CD4-positive, alpha-beta memory T cell (primary cell): ENCODE measurements around the gene FNDC3B. TPM values are rescaled to one million over a fixed set of nuclear protein-coding genes. Genes with fewer than 3 reads are reported as not detected.

Source experiments
- CTCF ChIA-PET: fragments of 350-600 bp; sonication (Branson Sonifier 250); formaldehyde crosslinking; loops from one replicate; lab custom pipeline; 2021; ENCODE audit warnings: inconsistent platforms; ENCODE audit not compliant: partially characterized antibody; lab: Charles Lee
- POLR2A ChIA-PET: fragments of 350-600 bp; sonication (Branson Sonifier 250); formaldehyde crosslinking; loops from one replicate; lab custom pipeline; 2021; ENCODE audit not compliant: partially characterized antibody; lab: Charles Lee
- DNase-seq, 5 donors: peaks; one replicate each; pipeline versions ENCODE4 v3.0.0 to v3.0.0-alpha.2; 2020 to 2022; ENCODE audit warnings: mixed read lengths in 1 of 5
- H3K27ac ChIP-seq: one replicate; pipeline ENCODE4 v1.7.0; 2013; ENCODE audit warnings: low read depth, low read length
- H3K27me3 ChIP-seq: 2 replicates; pipeline ENCODE4 v1.7.0; 2013; ENCODE audit warnings: mild to moderate bottlenecking, low read length, moderate library complexity; ENCODE audit not compliant: insufficient read depth
- H3K36me3 ChIP-seq: 2 replicates; pipeline ENCODE4 v1.7.0; 2013; ENCODE audit warnings: mild to moderate bottlenecking, low read length, moderate library complexity; ENCODE audit not compliant: insufficient read depth
- H3K4me1 ChIP-seq: 2 replicates; pipeline ENCODE4 v1.7.0; 2013; ENCODE audit warnings: mild to moderate bottlenecking, low read length, moderate library complexity; ENCODE audit not compliant: insufficient read depth
- H3K4me3 ChIP-seq, 2 donors: one replicate each; pipeline ENCODE4 v1.7.0; 2013; ENCODE audit warnings: low read length in 2 of 2, mild to moderate bottlenecking in 1 of 2
- H3K9me3 ChIP-seq, 2 donors: one replicate each; pipeline ENCODE4 v1.7.0; 2013; ENCODE audit warnings: low read length in 2 of 2, control low read depth in 1 of 2; ENCODE audit not compliant: control insufficient read depth in 1 of 2
- H3K27ac Mint-ChIP-seq, 7 donors: one replicate each; pipeline ENCODE4 v1.8.0; 2020 to 2021; ENCODE audit warnings: mixed read lengths in 7 of 7, mild to moderate bottlenecking in 6 of 7, inconsistent platforms in 3 of 7, moderate library complexity in 3 of 7
- H3K27me3 Mint-ChIP-seq, 2 donors: one replicate each; pipeline ENCODE4 v1.8.0; 2020 to 2021; ENCODE audit warnings: mixed read lengths in 2 of 2
- H3K36me3 Mint-ChIP-seq, 2 donors: one replicate each; pipeline ENCODE4 v1.8.0; 2020 to 2021; ENCODE audit warnings: mixed read lengths in 2 of 2, inconsistent platforms in 1 of 2, mild to moderate bottlenecking in 1 of 2
- H3K4me1 Mint-ChIP-seq, 4 donors: one replicate each; pipeline ENCODE4 v1.8.0; 2020 to 2021; ENCODE audit warnings: mixed read lengths in 4 of 4, mild to moderate bottlenecking in 1 of 4
- H3K4me3 Mint-ChIP-seq, 8 donors: one replicate each; pipeline ENCODE4 v1.8.0; 2020 to 2021; ENCODE audit warnings: mixed read lengths in 8 of 8, mild to moderate bottlenecking in 7 of 8, moderate library complexity in 6 of 8, inconsistent platforms in 3 of 8
- H3K9me3 Mint-ChIP-seq, 8 donors: one replicate each; pipeline ENCODE4 v1.8.0; 2020 to 2021; ENCODE audit warnings: mixed read lengths in 8 of 8, mild to moderate bottlenecking in 5 of 8, inconsistent platforms in 3 of 8, moderate library complexity in 1 of 8
- intact Hi-C: fragments of 100-400 bp; cut with micrococcal nuclease; formaldehyde crosslinking; loops from one replicate; pipeline ENCODE4 v1.15.1; 2023
- polyA plus RNA-seq, 2 donors: library from polyadenylated mRNA; unstranded; fragments of 300-500 nt; fragmentation: Illumina TruSeq; gene quantifications; one replicate each; pipeline ENCODE4 v1.2.3, GENCODE V29; 2021
- total RNA-seq, 2 experiments: library from RNA; stranded (reverse); gene quantifications; one replicate each; pipeline ENCODE4 v1.2.3, GENCODE V29; 2021

Gene FNDC3B
- total and polyA plus RNA-seq, 4 experiments from 2014 or later: 10.9 to 18.2 (median 14.8) TPM

DNA sequence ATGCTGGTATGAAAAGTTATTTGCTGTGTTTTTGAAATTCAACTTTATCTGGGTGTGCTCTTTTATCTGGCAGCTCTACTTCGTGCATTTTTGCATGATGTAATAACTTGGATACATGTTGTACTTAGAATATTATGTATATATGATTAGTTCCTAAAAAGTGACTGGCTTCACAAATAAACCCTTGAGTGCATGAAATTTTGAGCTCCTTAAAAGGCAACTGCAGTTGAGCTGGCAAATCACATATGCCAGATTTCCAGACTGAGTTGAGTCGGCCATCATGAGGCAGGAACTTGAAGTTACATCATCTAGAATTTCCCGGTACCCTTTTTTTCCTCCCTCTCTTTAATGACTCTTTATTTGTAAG lies 162.5 kb downstream of the FNDC3B start:
- H3K27me3 Mint-ChIP-seq: no peaks in the 10 kb centered on the region
- no peak overlapping the region for H3K4me3 Mint-ChIP-seq
- peaks cover 35 to 54% of the 10 kb centered on the region in 2 donors for H3K36me3 Mint-ChIP-seq
- peaks cover 0 to 3% (median under 1%) of the 10 kb centered on the region in 4 donors for H3K4me1 Mint-ChIP-seq
- no peak for DNase-seq
- H3K27ac Mint-ChIP-seq: no peak overlapping the region
- intact Hi-C loops: no loop called here
- Histone ChIP-seq H3K27ac (no peak overlapping the region), H3K27me3 (no peaks in the 10 kb centered on the region), H3K4me1 (no peaks in the 10 kb centered on the region), H3K4me3 (no peak overlapping the region), H3K36me3 (no peaks in the 10 kb centered on the region), H3K9me3 (peaks cover 0 to 10% of the 10 kb centered on the region in 2 donors)
- ChIA-PET CTCF (no interaction called here), POLR2A (no interaction called here)
- H3K9me3 Mint-ChIP-seq: peaks cover 0 to 45% (median 24%) of the 10 kb centered on the region in 8 donors

DNA sequence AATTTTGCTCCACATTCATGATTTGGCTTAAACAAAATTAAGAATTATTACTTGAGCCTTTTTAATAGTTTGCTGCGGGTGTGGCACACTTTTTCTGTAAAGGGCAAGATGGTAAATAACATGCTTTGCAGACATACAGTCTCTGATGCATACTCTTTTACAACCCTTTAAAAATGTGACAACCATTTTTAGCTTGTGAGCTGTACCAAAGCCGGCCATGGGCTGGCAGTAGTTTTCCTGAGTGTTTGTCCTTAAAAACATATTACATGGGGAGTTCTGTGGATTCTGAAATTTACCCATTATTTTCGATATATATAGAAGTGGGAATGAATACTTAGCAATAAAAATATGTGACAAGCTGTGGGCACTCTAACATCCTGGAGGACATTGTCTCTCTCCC lies 163.4 kb downstream of the FNDC3B start:
- no peaks in the 10 kb centered on the region for H3K4me1 ChIP-seq
- no peak overlapping the region for H3K4me3 ChIP-seq
- H3K27me3 ChIP-seq: no peaks in the 10 kb centered on the region
- no peak overlapping the region for H3K27ac Mint-ChIP-seq
- peaks cover 0 to 10% of the 10 kb centered on the region in 2 donors for H3K9me3 ChIP-seq
- H3K9me3 Mint-ChIP-seq: peaks cover 0 to 47% (median 26%) of the 10 kb centered on the region in 8 donors
- ChIA-PET POLR2A (no interaction called here), CTCF (no interaction called here)
- no peak for DNase-seq
- H3K4me1 Mint-ChIP-seq: peaks cover 0 to 3% (median 0%) of the 10 kb centered on the region in 4 donors
- H3K4me3 Mint-ChIP-seq: no peak overlapping the region
- H3K36me3 ChIP-seq: no peaks in the 10 kb centered on the region
- H3K27me3 Mint-ChIP-seq: no peaks in the 10 kb centered on the region
- peaks cover 35 to 57% of the 10 kb centered on the region in 2 donors for H3K36me3 Mint-ChIP-seq
- no peak overlapping the region for H3K27ac ChIP-seq
- intact Hi-C loops: no loop called here

DNA sequence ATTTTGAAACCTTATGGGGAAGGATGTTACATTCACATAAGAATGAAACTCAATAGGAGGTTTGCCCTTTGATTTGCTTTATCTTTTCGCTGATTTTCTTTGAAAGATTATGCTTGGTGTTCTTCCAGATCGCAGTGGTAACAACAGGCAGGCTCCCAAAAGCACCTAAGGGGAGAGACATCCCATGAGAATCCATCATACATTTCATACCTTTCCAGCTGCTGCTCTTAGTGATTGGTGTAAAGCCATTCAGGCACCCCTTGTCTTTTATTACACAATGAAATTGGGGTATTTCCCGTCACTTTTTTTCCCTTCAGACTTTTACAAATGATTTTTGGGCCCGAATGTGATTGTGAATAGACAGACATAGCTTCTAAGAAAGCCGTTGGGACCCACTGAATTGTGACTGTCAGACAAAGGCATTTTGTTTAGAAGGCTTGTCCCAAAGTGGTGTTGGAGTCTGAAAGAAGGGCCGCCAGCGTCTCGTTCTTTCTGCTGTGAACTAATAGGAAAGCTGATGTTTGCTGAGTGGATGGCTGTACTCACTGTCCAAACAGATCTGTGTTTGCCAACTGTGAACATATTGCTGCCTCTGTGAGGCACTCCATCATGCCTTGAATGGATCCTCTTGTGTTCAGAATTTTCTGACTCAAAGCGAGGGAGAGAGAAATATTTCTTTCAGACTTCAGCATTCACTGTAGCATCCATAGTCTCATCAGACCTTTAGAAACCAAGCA lies 164.3 kb downstream of the FNDC3B start:
- intact Hi-C loops: no loop called here
- Mint-ChIP-seq H3K9me3 (peaks cover 0 to 47% (median 26%) of the 10 kb centered on the region in 8 donors), H3K4me1 (peaks cover 0 to 3% (median 0%) of the 10 kb centered on the region in 4 donors), H3K27ac (no peak overlapping the region), H3K36me3 (peaks cover 32 to 53% of the 10 kb centered on the region in 2 donors), H3K4me3 (peak overlapping the region in 1 of 8 donors; percentile 33), H3K27me3 (no peaks in the 10 kb centered on the region)
- Histone ChIP-seq H3K4me1 (no peaks in the 10 kb centered on the region), H3K27me3 (no peaks in the 10 kb centered on the region), H3K27ac (no peak overlapping the region), H3K9me3 (peaks cover 0 to 10% of the 10 kb centered on the region in 2 donors), H3K36me3 (no peaks in the 10 kb centered on the region), H3K4me3 (no peak overlapping the region)
- CTCF ChIA-PET: no interaction called here
- no peak for DNase-seq
- POLR2A ChIA-PET: no interaction called here

DNA sequence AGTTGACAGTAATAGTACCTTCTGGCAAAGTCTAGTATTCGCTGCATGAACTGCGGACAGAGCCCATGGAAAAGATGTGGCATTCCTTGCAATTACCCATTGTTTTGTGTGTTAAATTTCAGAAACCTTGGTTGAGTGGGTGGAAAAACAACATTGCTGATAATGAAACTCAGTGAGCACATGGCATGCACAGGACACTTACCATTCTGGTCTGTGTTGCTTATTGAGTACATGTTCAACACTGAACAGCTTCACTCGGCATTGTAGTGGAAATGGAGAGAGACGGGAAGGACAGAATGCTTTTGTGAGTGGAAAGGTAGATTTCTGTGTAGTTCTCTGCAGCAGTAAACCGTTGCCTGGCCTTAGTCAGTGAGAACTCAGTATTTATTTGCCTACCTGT lies 165.3 kb downstream of the FNDC3B start:
- DNase-seq: no peak
- Mint-ChIP-seq H3K36me3 (peaks cover 32 to 49% of the 10 kb centered on the region in 2 donors), H3K9me3 (peaks cover 0 to 47% (median 26%) of the 10 kb centered on the region in 8 donors), H3K4me3 (peak overlapping the region in 1 of 8 donors; percentile 20), H3K27ac (no peak overlapping the region), H3K4me1 (peaks cover 0 to 3% (median 0%) of the 10 kb centered on the region in 4 donors), H3K27me3 (no peaks in the 10 kb centered on the region)
- Histone ChIP-seq H3K4me1 (no peaks in the 10 kb centered on the region), H3K27ac (no peak overlapping the region), H3K27me3 (no peaks in the 10 kb centered on the region), H3K36me3 (no peaks in the 10 kb centered on the region), H3K9me3 (peaks cover 0 to 10% of the 10 kb centered on the region in 2 donors), H3K4me3 (no peak overlapping the region)
- POLR2A ChIA-PET: no interaction called here
- intact Hi-C loops: no loop called here
- CTCF ChIA-PET: no interaction called here

DNA sequence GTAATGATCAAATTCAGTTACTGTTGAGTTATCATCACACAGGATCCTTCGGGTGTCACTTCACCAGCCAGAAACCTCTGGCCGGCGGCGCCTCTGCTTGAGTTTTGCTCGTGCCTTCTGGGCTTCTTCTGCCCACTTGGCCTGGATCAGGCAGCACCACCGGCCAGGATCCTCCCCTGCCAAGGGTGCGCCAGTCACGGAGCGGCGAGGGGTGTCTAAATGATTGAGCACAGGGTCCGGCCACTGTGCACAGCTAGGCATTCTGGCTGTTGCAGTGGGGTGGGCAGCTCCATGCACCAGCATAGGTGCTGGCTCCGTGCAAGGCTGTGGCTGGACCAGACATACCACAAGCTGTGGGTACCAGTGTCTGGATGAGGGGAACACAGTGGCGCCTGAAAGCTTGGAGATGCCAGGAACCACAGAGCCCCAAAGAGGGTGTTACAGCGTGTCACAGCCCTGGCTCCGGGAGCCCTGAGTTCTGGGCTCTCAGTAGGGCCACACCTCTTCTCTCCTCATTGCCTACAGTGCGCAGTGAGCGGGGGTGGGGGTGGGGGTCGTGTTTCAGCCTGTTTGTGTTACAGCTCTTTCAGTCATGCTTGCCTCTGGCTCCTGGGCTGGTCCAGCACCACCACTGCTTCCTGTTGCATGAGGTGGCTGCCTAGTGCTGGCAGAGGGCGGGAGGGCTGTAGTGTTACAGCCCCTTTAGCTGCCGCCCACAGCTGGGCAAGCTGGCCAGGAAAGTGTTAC lies 169.4 kb downstream of the FNDC3B start:
- intact Hi-C loops: no loop called here
- Histone ChIP-seq H3K27ac (no peak overlapping the region), H3K4me1 (no peaks in the 10 kb centered on the region), H3K9me3 (peaks cover 0 to 10% of the 10 kb centered on the region in 2 donors), H3K27me3 (no peaks in the 10 kb centered on the region), H3K4me3 (no peak overlapping the region), H3K36me3 (no peaks in the 10 kb centered on the region)
- no peak for DNase-seq
- CTCF ChIA-PET: no interaction called here
- POLR2A ChIA-PET: no interaction called here
- Mint-ChIP-seq H3K27ac (no peak overlapping the region), H3K36me3 (peaks cover 20 to 27% of the 10 kb centered on the region in 2 donors), H3K27me3 (no peaks in the 10 kb centered on the region), H3K4me3 (no peak overlapping the region), H3K4me1 (peaks cover 2 to 5% (median 4%) of the 10 kb centered on the region in 4 donors), H3K9me3 (peaks cover 0 to 32% (median 21%) of the 10 kb centered on the region in 8 donors)

DNA sequence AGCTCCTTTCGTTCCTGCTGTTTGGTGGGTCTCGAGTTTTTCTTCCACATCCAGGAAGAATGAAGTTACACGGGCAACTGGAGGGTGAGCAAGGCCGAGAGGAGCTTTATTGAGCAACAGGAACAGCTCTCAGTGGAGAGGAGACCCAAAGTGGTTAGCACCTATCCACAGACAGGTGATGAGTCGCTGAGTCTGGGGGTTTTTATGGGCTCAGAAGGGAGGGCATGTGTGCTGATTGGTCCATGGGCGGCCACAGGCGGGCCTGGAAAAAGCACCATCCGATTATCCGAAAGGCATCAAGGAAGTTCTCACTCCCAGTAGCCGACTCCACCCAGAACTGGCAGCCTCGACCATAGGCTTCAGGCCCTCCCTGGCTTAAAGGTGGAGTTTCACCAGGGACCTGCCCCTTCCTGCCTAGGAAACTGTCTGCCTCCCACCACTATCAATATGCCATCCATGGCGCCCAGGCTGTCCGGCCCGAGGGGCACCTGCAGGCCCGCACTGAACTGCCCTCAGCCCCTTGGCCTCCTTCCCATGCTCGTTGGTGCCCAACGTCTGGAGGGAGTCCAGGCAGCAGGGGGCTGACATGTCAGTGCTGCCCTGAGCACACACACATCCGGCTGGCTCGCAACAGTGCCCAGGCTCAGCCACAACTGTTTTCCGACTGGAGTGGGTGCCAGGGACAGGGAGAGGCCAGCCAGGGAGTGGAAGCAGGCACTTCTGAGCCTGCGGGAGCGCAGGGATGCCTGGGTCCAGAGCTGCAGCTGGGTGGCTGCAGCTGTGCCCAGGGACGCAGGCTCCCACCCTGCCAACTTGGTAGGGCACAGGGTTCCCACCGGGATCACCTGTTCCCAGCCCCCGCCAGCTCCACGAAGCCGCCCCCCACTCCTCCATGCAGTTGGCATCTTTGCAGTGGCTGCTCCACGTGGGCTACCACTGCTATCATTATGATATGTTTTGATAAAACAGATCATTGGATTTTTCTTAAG lies 170.2 kb downstream of the FNDC3B start:
- intact Hi-C loops: no loop called here
- Histone ChIP-seq H3K4me1 (no peaks in the 10 kb centered on the region), H3K36me3 (no peaks in the 10 kb centered on the region), H3K27me3 (no peaks in the 10 kb centered on the region), H3K27ac (no peak overlapping the region), H3K9me3 (peaks cover 0 to 9% of the 10 kb centered on the region in 2 donors), H3K4me3 (no peak overlapping the region)
- no peak overlapping the region for H3K27ac Mint-ChIP-seq
- H3K36me3 Mint-ChIP-seq: peaks cover 14 to 20% of the 10 kb centered on the region in 2 donors
- H3K4me3 Mint-ChIP-seq: no peak overlapping the region
- ChIA-PET CTCF (no interaction called here), POLR2A (no interaction called here)
- H3K9me3 Mint-ChIP-seq: peaks cover 0 to 23% (median 15%) of the 10 kb centered on the region in 8 donors
- H3K27me3 Mint-ChIP-seq: no peaks in the 10 kb centered on the region
- no peak for DNase-seq
- H3K4me1 Mint-ChIP-seq: peaks cover 2 to 5% (median 4%) of the 10 kb centered on the region in 4 donors
